ENCODE measurements around the gene KLK4. TPM values are rescaled to one million over a fixed set of nuclear protein-coding genes. Genes with fewer than 3 reads are reported as not detected.
"Not testable (repeated sequence)": the region's sequence is repeated elsewhere in the genome, so short reads cannot be mapped to it uniquely, and the experiment has no call there.

KLK4 gene
- total and polyA plus RNA-seq, 4 donors = 0.03 to 0.26 TPM; not detected in 2

GRCh38 chr19:50898018-50898417, 13.2 kb downstream of the KLK4 start:
- Histone ChIP-seq H3K27me3 (ENCODE audit: control insufficient read depth in 3 of 3, insufficient read depth in 3 of 3, low read length in 2 of 3) (peaks cover 0 to 2% (median 0%) of the 10 kb centered on the region in 3 donors), H3K27ac (ENCODE audit: low read depth in 1 of 2, low read length in 1 of 2) (no peak overlapping the region), H3K4me3 (no peak overlapping the region), H3K36me3 (ENCODE audit: control insufficient read depth in 4 of 4, insufficient read depth in 4 of 4, low read length in 4 of 4) (no peaks in the 10 kb centered on the region), H3K9ac (ENCODE audit: insufficient read depth in 1 of 2, low read length in 2 of 2) (no peak overlapping the region), H3K9me3 (ENCODE audit: control insufficient read depth in 4 of 4, insufficient read depth in 3 of 4, low read length in 3 of 4) (no peaks in the 10 kb centered on the region), H3K4me1 (ENCODE audit: control insufficient read depth in 5 of 5, insufficient read depth in 5 of 5, low read length in 5 of 5) (no peaks in the 10 kb centered on the region)
- ATAC-seq (ENCODE audit: insufficient read depth, low FRiP score) (no peak), DNase-seq (no peak)
- WGBS, 2 donors = 78 to 84% methylated on average over 4 of the region's 4 CpGs
- TF ChIP-seq CTCF (IDR thresholded peaks at IDR 0.05; ENCODE audit: control extremely low read depth, extremely low read depth) = no peak

GRCh38 chr19:50897612-50898011, 13.6 kb downstream of the KLK4 start:
- Histone ChIP-seq H3K36me3 (ENCODE audit: control insufficient read depth in 4 of 4, insufficient read depth in 4 of 4, low read length in 4 of 4) (no peaks in the 10 kb centered on the region), H3K27me3 (ENCODE audit: control insufficient read depth in 3 of 3, insufficient read depth in 3 of 3, low read length in 2 of 3) (peaks cover 0 to 2% (median 0%) of the 10 kb centered on the region in 3 donors), H3K27ac (ENCODE audit: low read depth in 1 of 2, low read length in 1 of 2) (no peak overlapping the region), H3K4me1 (ENCODE audit: control insufficient read depth in 5 of 5, insufficient read depth in 5 of 5, low read length in 5 of 5) (no peaks in the 10 kb centered on the region), H3K9ac (ENCODE audit: insufficient read depth in 1 of 2, low read length in 2 of 2) (no peak overlapping the region), H3K4me3 (no peak overlapping the region), H3K9me3 (ENCODE audit: control insufficient read depth in 4 of 4, insufficient read depth in 3 of 4, low read length in 3 of 4) (no peaks in the 10 kb centered on the region)
- DNase-seq (no peak), ATAC-seq (ENCODE audit: insufficient read depth, low FRiP score) (no peak)
- no peak for TF ChIP-seq CTCF (IDR thresholded peaks at IDR 0.05; ENCODE audit: control extremely low read depth, extremely low read depth)
- WGBS, 2 donors = 74 to 88% methylated on average over 3 of the region's 3 CpGs

GRCh38 chr19:50897191-50897607, 14.0 kb downstream of the KLK4 start:
- no peak overlapping the region for H3K9ac ChIP-seq (ENCODE audit: insufficient read depth in 1 of 2, low read length in 2 of 2)
- no peaks in the 10 kb centered on the region for H3K9me3 ChIP-seq (ENCODE audit: control insufficient read depth in 4 of 4, insufficient read depth in 3 of 4, low read length in 3 of 4)
- no peak for ATAC-seq (ENCODE audit: insufficient read depth, low FRiP score)
- H3K27me3 ChIP-seq (ENCODE audit: control insufficient read depth in 3 of 3, insufficient read depth in 3 of 3, low read length in 2 of 3) = peaks cover 0 to 2% (median 0%) of the 10 kb centered on the region in 3 donors
- DNase-seq = no peak
- WGBS, 2 donors = 72 to 79% methylated on average over 3 of the region's 3 CpGs
- H3K4me1 ChIP-seq (ENCODE audit: control insufficient read depth in 5 of 5, insufficient read depth in 5 of 5, low read length in 5 of 5) = no peaks in the 10 kb centered on the region
- no peak overlapping the region for H3K4me3 ChIP-seq
- no peaks in the 10 kb centered on the region for H3K36me3 ChIP-seq (ENCODE audit: control insufficient read depth in 4 of 4, insufficient read depth in 4 of 4, low read length in 4 of 4)
- TF ChIP-seq CTCF (IDR thresholded peaks at IDR 0.05; ENCODE audit: control extremely low read depth, extremely low read depth) = no peak
- no peak overlapping the region for H3K27ac ChIP-seq (ENCODE audit: low read depth in 1 of 2, low read length in 1 of 2)

- Histone ChIP-seq H3K4me1 (ENCODE audit: control insufficient read depth in 5 of 5, insufficient read depth in 5 of 5, low read length in 5 of 5) (no peaks in the 10 kb centered on the region), H3K36me3 (ENCODE audit: control insufficient read depth in 4 of 4, insufficient read depth in 4 of 4, low read length in 4 of 4) (no peaks in the 10 kb centered on the region), H3K9ac (ENCODE audit: insufficient read depth in 1 of 2, low read length in 2 of 2) (no peak overlapping the region), H3K4me3 (no peak overlapping the region), H3K27me3 (ENCODE audit: control insufficient read depth in 3 of 3, insufficient read depth in 3 of 3, low read length in 2 of 3) (peaks cover 0 to 2% (median 0%) of the 10 kb centered on the region in 3 donors), H3K27ac (ENCODE audit: low read depth in 1 of 2, low read length in 1 of 2) (no peak overlapping the region), H3K9me3 (ENCODE audit: control insufficient read depth in 4 of 4, insufficient read depth in 3 of 4, low read length in 3 of 4) (no peaks in the 10 kb centered on the region)
- DNase-seq (no peak), ATAC-seq (ENCODE audit: insufficient read depth, low FRiP score) (no peak)
- no peak for TF ChIP-seq CTCF (IDR thresholded peaks at IDR 0.05; ENCODE audit: control extremely low read depth, extremely low read depth)
- WGBS, 2 donors = 69 to 78% methylated on average over 6 of the region's 6 CpGs
These were observed 14.5 kb downstream of the KLK4 start for GRCh38 chr19:50896591-50897190.

- not testable (repeated sequence) for ATAC-seq (ENCODE audit: insufficient read depth, low FRiP score); H3K4me1 ChIP-seq (ENCODE audit: control insufficient read depth in 5 of 5, insufficient read depth in 5 of 5, low read length in 5 of 5); H3K4me3 ChIP-seq; H3K9ac ChIP-seq (ENCODE audit: insufficient read depth in 1 of 2, low read length in 2 of 2); H3K9me3 ChIP-seq (ENCODE audit: control insufficient read depth in 4 of 4, insufficient read depth in 3 of 4, low read length in 3 of 4); H3K36me3 ChIP-seq (ENCODE audit: control insufficient read depth in 4 of 4, insufficient read depth in 4 of 4, low read length in 4 of 4); H3K27me3 ChIP-seq (ENCODE audit: control insufficient read depth in 3 of 3, insufficient read depth in 3 of 3, low read length in 2 of 3); H3K27ac ChIP-seq (ENCODE audit: low read depth in 1 of 2, low read length in 1 of 2); DNase-seq
- 84 to 88% methylated on average over 9 of the region's 9 CpGs for WGBS, 2 donors
These were observed 15.1 kb downstream of the KLK4 start for GRCh38 chr19:50896089-50896590.

Data from lung (tissue), 12 donors.